Fibroblast of pulmonary artery (primary cell): Measurements from ENCODE around the gene FBRSL1.

Experiments
- DNase-seq: peaks from one replicate; pipeline ENCODE4 v3.0.0-alpha.2; 2010; ENCODE audit warnings: low read depth
- H3K4me3 ChIP-seq: replicated peaks from 2 replicates; pipeline ENCODE4 v1.5.1; 2011; ENCODE audit warnings: low read depth, mild to moderate bottlenecking, control low read depth, low read length, moderate library complexity
- TF ChIP-seq, protein P1 (sequence below): IDR thresholded peaks from 2 replicates; pipeline ENCODE4 v1.5.1; 2011; ENCODE audit warnings: mild to moderate bottlenecking, control low read depth, low read length, inconsistent platforms; ENCODE audit errors: missing control alignments

FBRSL1 gene

DNA sequence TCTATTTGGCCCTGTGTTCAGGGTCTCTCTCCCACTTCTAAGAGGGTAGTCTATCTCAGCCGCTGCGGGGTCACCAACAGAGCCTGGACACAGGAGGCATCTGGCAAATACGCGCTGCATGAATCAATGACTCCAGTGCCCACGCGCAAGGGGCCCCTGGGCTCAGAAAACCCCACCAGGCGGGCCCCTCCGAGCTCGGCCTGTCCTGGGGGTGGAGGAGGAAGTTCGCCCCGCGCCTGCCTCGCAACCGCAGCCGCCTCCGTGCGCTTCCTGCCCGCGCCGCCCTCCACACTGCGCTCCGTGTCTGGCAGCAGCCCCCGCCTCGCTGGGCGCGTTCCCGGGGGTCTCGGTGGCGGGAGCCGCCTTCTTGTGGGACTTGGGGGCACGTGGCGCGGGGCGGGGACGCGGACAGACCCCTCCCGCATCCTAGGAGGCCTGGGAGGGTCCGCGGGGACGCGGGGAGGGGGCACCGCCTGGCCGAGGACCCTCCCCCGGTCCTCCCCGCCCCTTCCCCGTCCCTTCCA is 811 bp upstream of the FBRSL1 start:
- TF ChIP-seq, protein P1, sequence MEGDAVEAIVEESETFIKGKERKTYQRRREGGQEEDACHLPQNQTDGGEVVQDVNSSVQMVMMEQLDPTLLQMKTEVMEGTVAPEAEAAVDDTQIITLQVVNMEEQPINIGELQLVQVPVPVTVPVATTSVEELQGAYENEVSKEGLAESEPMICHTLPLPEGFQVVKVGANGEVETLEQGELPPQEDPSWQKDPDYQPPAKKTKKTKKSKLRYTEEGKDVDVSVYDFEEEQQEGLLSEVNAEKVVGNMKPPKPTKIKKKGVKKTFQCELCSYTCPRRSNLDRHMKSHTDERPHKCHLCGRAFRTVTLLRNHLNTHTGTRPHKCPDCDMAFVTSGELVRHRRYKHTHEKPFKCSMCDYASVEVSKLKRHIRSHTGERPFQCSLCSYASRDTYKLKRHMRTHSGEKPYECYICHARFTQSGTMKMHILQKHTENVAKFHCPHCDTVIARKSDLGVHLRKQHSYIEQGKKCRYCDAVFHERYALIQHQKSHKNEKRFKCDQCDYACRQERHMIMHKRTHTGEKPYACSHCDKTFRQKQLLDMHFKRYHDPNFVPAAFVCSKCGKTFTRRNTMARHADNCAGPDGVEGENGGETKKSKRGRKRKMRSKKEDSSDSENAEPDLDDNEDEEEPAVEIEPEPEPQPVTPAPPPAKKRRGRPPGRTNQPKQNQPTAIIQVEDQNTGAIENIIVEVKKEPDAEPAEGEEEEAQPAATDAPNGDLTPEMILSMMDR: no peak
- DNase-seq: no peak
- H3K4me3 ChIP-seq: peak overlapping the region; percentile 44

DNA sequence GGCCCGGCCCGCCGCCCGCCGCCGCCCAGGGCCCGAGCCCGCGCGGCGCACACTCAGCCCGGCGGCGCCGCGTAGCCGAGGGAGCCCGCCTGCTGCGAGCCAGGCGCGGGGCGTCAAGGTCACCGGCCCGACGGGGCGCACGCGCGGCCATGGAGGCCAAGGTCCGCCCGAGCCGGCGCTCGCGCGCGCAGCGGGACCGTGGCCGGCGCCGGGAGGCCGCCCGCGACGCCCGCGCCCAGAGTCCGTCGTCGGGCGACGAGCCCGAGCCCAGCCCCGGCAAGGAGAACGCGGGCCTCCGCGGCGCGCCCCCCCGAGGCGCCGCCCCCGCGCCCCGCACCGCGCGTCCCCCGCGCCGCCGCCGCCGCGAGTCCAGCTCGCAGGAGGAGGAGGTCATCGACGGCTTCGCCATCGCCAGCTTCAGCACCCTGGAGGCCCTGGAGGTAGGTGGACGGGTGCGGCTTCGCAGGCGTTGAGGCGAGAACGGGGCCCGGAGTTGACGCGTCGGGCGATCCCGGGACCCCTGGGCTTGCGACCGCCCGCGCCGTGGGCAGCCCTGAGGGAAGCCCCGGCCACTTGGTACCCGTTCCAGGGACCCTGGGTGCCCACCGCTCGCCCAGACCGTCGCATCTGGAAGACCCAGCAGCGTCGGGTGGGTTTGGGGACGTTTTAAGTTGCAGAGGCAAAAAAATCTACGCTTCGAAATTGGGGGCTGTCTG is 629 bp downstream of the FBRSL1 start:
- peak overlapping the region; percentile 72 for H3K4me3 ChIP-seq
- TF ChIP-seq, protein P1: no peak
- peak; percentile 37 for DNase-seq

DNA sequence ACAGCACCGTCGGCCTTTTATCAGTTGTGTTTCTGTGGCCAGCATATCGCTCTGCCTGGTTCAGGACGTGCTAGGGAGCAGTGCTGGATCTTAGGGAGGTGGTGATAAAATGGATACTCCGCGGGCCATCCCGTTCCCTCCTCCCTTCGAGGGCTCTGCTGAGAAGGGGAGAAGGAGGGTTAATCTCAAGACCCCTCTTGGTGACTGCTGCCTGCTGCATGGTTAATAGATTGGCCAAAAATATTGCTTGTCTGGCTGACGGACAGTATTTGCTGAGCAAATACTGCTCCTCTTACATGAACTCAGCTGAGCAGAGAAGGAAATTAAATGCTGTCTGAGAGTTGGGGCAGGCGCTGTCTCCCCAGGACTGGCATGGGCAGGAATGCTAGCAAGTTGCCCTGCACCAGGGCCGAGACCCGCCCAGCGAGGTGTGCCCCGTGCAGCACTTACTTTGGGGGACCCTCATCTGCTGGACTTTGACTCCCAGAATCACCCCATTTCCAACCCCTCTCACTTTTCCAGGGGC is 1.2 kb downstream of the FBRSL1 start:
- peak overlapping the region; percentile 72 for H3K4me3 ChIP-seq
- TF ChIP-seq, protein P1: no peak

DNA sequence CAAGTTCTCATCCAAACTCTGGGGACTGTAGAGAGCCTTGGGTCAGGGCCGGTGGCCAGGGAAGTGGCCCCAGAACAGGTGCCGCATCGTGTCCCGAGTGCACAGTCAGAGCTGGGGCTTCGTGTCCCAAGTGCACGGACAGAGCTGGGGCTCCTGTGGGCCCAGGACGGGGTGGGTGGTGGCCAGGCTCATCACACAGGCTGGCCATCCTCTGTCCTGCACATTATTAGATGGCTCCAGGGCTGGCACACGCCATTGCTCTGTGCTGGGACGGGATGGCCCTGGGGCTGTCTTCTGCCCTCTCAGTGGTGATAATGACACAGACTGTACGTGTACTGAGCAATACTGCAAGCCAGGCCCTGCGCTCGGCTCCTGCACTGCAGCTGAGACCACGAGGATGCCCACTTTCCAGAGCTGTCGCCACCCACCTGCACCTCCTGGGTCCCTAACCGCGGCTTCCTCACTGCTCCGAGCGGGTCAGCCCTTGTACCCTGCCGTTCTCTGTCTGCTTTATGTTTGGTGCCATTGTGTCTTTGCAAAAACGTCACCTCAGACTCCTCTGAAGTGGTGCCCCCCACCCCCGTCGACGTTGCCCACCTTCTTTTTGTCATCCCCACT is 1.9 kb downstream of the FBRSL1 start:
- DNase-seq: no peak
- peak overlapping the region; percentile 72 for H3K4me3 ChIP-seq
- TF ChIP-seq, protein P1: no peak

More for the DNA sequence above, 1.2 kb downstream of the FBRSL1 start:
- DNase-seq: no peak

DNA sequence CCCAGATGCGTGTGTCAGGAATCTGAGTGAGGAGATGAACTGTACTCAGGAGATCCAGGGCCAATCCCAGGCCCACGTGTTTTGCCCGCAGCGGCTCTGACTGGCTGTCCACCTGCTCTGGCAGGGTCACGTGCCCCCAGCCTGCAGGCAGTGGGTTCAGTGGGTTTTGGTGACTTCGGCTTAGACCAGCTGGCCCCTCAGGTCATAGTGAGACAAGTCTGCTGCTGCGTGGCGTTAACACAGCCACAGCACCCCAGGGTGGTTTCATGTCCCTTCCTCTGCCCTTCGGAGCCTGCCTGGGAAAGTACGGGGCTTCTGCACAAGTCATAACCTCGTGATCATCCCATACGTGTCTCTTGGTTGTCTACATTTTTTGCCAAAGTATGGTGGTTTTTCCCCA is 2.6 kb downstream of the FBRSL1 start:
- DNase-seq: no peak
- H3K4me3 ChIP-seq: no peak overlapping the region
- TF ChIP-seq, protein P1: no peak

DNA sequence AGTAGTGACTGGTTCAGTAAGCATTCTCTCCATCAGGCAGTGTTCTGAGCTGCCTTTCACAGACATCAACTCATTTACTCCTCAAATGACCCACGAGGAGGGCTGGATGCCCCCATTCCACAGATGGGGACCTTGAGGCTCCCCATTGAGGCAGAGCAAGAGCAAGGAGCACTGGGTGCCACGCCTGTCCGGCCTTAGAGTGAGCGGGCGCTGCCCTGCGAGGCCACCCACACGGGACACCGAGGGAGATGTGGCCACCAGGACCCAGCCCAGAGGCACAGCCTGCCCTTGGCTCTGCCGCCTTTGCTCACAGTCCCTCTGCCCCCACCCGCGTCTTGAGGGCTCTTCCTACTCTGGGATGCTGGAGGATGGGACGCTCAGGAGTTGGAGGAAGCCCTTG is 3.0 kb downstream of the FBRSL1 start:
- TF ChIP-seq, protein P1: no peak
- no peak for DNase-seq
- H3K4me3 ChIP-seq: no peak overlapping the region
